Anterior cingulate cortex (tissue), 58 donors: Measurements from ENCODE around the gene CTBP1.

Experiments
- DNase-seq, 58 donors: peaks; one replicate each; lab custom pipeline; 2025; lab: John Stamatoyannopoulos, UW

Gene CTBP1

DNA sequence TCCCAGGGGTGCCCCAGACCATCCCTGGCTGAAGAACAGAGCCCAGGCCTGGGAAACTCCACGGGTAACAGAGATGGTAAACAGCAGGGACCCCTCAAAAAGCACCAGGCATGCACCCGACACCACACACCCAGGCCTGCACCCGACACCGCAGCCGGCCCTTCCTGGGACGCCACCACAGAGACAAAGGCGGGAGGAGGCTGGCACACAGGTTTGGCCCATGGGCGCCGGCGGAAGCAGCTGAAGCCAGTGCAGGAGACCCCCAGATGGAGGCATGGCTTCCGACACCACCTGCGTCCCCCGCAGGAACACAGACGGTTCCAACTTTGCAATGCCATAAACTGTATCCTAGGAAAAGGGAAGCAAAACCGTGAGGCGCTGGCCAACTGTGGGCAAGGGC is 22.3 kb downstream of the CTBP1 start:
- DNase-seq = no peak

DNA sequence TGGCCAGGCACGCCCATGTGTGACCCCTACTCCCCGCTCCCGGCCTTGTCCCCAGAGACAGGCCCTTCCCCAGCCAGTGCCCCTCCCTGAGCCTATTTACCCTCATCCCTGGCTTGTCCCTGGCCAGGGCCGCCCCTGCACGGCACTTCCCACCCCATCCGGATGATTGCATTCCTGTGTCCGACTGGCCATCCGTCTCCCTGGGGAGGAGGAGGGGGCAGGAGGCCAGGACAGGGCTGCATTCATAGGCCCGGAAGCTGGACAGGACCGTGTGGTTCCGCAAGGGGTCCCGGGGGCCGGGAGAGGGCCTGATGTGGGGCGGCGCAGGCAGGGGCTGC is 22.8 kb downstream of the CTBP1 start:
- DNase-seq = no peak

- no peak for DNase-seq
Observed at GRCh38 chr4:1225272-1226143, 23.4 kb downstream of the CTBP1 start.

DNA sequence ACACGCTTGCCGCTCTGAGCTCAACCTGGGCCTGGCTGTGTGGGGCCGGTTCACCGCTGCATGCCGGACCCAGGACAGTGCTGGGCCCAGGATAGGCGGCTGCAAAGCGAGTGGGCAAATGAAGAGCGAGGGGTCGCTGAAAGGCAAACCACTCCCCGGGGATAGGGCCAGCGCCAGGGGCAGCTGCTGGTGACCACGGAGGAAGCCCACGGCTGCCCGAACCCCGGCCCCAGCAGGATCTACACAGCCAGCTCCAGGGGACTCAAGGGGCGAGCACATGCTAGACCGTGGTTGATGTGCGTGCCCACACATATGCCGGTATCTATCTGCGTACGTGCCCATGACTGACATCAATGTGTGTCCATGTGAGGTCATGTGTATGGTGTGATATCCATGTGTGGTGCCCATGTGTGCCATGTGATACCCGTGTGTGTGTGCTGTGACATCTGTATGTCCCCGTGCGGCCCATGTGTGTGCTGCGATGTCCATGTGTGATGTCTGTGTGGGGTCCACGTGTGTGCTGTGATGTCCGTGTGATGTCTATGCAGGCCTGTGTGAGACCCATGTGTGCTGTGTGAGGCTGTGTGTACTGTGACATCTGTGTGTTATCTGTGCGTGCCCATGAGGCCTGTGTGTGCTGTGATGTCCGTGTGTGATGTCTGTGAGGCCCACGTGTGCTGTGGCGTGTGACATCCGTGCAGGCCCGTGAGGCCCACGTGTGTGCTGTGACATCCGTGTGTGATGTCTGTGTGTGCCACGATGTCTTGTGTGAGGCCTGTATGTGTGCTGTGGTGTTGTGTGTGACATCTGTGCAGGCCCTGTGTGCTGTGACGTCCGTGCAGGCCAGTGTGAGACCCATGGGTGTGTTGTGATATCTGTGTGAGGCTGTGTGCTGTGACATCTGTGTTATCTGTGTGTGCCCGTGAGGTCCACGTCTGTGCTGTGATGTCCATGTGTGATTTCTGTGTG is 24.8 kb downstream of the CTBP1 start:
- no peak for DNase-seq

DNA sequence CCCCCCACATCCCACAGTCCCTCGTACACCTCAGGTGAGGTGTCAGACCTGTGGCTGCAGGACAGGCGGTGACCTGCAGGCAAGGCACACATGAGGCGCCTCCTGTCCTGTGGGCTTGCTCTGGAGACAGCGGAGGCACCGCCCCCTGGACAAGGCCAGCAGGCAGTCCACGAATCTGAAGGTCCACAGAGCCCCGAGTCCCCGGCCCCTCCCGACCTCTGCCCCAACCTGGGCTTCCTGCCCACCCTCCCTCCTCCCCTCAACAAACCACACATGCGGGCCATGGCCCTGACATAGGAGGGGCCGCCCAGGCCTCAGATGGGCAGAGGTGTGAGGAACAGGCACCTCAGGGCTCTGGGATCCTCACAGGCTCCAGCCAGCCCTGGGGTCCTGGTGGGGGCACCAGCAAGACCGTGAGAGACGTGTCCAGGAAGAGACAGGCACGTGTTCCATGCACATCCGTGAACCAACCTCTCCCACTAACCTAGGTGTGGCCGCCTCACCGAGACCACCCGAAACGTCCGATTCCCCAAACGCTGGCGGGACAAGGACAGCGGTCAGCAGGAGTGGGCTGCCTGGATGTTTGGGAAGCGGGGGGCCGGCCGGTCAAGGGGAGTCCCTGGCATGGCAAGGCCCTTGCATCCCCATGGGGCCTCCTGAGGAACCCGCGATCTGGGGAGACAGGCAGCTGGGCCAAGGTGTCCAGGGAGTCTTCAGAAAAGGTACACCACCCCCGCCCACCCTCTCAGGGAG is 25.8 kb downstream of the CTBP1 start:
- DNase-seq = no peak

GRCh38 chr4:1222036-1222789 is 26.7 kb downstream of the CTBP1 start:
- no peak for DNase-seq

DNA sequence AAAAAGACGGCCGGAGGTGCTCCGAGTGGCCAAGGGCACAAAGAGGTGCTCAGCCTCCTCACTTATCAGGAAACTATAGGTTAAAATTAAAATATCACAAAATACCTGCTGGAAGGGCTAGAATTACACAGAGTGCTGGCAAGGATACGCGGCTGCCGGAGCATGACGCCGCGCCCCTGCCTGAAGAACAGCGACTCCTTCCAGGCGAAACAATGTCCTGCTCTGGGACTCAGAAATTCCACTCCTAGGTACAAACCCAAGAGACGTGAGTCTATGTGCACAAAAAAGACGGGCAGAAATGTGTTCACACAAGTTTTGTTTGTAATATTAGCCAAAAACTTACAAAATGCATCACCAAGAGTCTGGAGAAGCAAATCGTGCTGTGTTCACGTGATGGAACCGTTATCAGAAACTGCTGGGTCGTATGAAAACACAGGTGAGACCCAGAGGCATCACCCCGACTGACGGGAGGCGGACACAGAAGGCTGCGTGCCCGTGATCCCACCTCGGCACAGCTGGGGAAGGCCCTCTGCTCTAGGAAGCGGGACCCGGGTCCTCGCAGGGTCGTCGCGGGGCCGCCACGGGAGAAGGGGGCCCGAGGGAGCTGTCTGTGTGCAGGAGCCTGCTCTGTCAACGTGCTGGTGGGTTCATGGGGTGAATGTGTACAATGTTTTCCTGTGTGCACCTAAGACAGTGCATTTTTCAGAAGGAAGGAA is 27.6 kb downstream of the CTBP1 start:
- no peak for DNase-seq

GRCh38 chr4:1220566-1220965 is 28.4 kb downstream of the CTBP1 start:
- DNase-seq = no peak

GRCh38 chr4:1219566-1219950 is 29.4 kb downstream of the CTBP1 start:
- DNase-seq = no peak

- DNase-seq = no peak
Observed at GRCh38 chr4:1218634-1219565, 30.0 kb downstream of the CTBP1 start.

DNA sequence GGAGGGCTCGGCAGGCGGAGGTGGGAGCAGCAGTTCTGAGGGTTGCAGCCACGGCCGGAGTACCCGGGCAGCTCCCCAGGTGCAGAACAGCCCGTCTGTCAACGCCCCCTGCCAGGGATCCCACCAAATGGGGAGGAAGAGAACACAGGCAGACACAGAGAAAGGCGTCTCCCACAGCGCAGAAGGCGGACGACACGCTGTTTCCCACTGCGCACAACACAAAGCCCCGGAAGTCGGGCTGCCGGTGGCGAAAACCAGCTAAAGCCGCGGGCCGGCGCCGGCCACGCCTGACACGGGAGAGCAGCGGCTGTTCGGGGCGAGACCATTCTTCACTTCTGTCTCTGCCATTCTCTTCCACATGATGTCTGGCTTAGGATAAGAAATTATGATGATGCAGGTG is 31.6 kb downstream of the CTBP1 start:
- no peak for DNase-seq

GRCh38 chr4:1216869-1217294 is 32.0 kb downstream of the CTBP1 start:
- peak in 6 of 58 donors; percentile 12 to 41 (median 18) for DNase-seq

GRCh38 chr4:1216076-1216614 is 32.8 kb downstream of the CTBP1 start:
- no peak for DNase-seq

DNA sequence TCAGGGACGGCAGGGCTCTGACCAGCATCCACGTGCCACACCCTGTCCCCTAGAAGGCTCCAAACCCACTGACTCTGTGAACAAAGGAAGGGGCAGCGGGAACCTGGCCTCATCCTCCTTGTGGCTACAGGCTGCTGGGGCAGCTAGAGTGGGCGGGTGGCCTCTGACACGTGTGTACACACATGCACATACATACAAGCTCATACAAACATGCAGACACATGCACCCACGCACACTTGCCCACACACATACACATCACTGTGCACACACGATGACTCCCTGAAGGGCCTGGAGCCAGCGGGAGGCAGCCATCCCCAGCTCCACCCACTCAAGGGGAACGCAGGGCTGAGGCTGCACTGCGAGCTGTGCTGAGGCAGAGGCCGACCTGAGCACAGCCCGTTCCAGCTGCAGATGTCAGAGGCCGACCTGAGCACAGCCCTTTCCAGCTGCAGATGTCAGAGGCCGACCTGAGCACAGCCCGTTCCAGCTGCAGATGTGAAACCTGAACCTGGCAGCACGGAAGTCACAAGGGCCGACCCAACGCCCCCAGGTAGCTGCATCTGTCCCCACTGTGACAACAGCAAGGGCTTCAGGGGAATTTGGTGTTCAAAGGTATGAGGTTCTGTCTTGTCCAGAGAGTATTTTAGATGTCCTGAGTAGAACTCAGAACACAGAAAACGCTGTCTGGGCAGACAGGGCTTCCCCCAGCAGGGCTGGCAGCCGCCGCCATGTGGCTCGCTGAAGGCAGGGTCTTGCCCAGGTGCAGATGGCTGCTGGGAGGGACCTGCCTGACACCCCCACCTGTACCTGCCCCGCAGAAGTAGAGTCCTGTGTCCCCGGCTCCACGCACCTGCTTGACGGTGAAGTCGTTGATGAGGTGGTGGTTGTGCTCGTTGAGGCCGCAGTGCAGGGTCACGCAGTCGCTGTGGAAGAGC is 33.5 kb downstream of the CTBP1 start:
- DNase-seq = peak in 3 of 58 donors; percentile 16 to 36 (median 20)

GRCh38 chr4:1214101-1215095 is 34.5 kb downstream of the CTBP1 start:
- no peak for DNase-seq
